Mesodermal cell (in vitro differentiated cells): ENCODE data around the gene CORO6. TPM values are rescaled to one million over a fixed set of nuclear protein-coding genes. Genes with fewer than 3 reads are reported as not detected.

Experiments
- H3K27ac ChIP-seq: 2 replicates; pipeline ENCODE4 v1.7.0; 2013; ENCODE audit warnings: mild to moderate bottlenecking, low read depth, low read length, moderate library complexity; ENCODE audit not compliant: severe bottlenecking
- H3K36me3 ChIP-seq: 2 replicates; pipeline ENCODE4 v1.7.1; 2013; ENCODE audit warnings: mild to moderate bottlenecking, low read length, moderate library complexity; ENCODE audit not compliant: control insufficient read depth, insufficient read depth
- H3K4me1 ChIP-seq: one replicate; pipeline ENCODE4 v1.7.1; 2013; ENCODE audit warnings: mild to moderate bottlenecking, low read length; ENCODE audit not compliant: insufficient read depth, control insufficient read depth, poor library complexity, severe bottlenecking
- H3K4me3 ChIP-seq: 2 replicates; pipeline ENCODE4 v1.7.0; 2013; ENCODE audit warnings: low read length, control low read depth, mild to moderate bottlenecking; ENCODE audit not compliant: insufficient read depth, poor library complexity, severe bottlenecking; ENCODE audit errors: extremely low read depth
- H3K9me3 ChIP-seq: 2 replicates; pipeline ENCODE4 v1.7.1; 2013; ENCODE audit warnings: mild to moderate bottlenecking, low read length, moderate library complexity; ENCODE audit not compliant: control insufficient read depth
- whole genome bisulfite sequencing, 2 experiments: methylation state at CpG; one replicate each; pipeline ENCODE4 v1.1.5; 2013; ENCODE audit warnings: missing lambda C conversion rate in 2 of 2; ENCODE audit not compliant: insufficient coverage in 2 of 2; 5-methylcytosine and 5-hydroxymethylcytosine counted together
- polyA plus RNA-seq, 2 experiments: library from polyadenylated mRNA; stranded (reverse); fragments of 50-300 nt; gene quantifications; one replicate each; pipeline ENCODE4 v1.2.3, GENCODE V29; 2013

Gene CORO6
- polyA plus RNA-seq (2013, experiment 1 of 2), result 21.6 TPM
- 16.5 TPM for polyA plus RNA-seq (2013, experiment 2 of 2)

- no peaks in the 10 kb centered on the region for H3K9me3 ChIP-seq
- peaks cover 10% of the 10 kb centered on the region for H3K4me1 ChIP-seq
- H3K36me3 ChIP-seq, result peaks cover 9% of the 10 kb centered on the region
- H3K4me3 ChIP-seq, result peak within 1 kb of the TSS; percentile 65
- H3K27ac ChIP-seq, result no peak within 1 kb of the TSS
- WGBS, 2 experiments, result 2% methylated on average over 59 to 70 of the region's 77 CpGs
These were observed at the start of gene CORO6 for GRCh38 chr17:29622337-29623282. TSS of gene CORO6 (minus strand) at chr17:29622912. CDS start at chr17:29621421, 1,491 bp downstream.

DNA sequence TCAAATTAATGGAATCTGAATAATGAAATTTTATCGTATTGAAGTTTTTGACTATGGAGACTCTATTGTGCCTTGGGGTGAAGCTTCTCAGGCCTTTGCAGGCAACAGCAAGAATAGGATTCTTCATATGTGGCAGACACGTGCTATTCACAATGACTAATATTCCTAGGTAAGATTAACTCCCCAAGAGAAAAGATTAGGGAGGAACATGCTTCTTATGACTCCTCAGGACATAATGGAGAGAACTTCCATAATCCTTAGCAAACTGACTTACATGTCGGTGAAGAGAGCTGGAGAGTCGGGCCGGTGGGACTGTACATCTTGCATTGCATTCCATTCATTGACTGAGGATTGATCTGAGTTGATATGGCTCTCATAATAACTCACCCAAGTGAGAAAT, 48.9 kb upstream of the CORO6 start:
- Histone ChIP-seq H3K27ac (no peak overlapping the region), H3K9me3 (no peaks in the 10 kb centered on the region), H3K4me3 (no peak overlapping the region), H3K36me3 (peaks cover 57% of the 10 kb centered on the region), H3K4me1 (no peaks in the 10 kb centered on the region)
- WGBS, 2 experiments, result 95 to 100% methylated on average over 2 to 4 of the region's 5 CpGs

- Histone ChIP-seq H3K9me3 (no peaks in the 10 kb centered on the region), H3K4me1 (no peaks in the 10 kb centered on the region), H3K36me3 (peaks cover 67% of the 10 kb centered on the region), H3K27ac (no peak overlapping the region), H3K4me3 (no peak overlapping the region)
These were observed 46.6 kb upstream of the CORO6 start for GRCh38 chr17:29669266-29669665.

DNA sequence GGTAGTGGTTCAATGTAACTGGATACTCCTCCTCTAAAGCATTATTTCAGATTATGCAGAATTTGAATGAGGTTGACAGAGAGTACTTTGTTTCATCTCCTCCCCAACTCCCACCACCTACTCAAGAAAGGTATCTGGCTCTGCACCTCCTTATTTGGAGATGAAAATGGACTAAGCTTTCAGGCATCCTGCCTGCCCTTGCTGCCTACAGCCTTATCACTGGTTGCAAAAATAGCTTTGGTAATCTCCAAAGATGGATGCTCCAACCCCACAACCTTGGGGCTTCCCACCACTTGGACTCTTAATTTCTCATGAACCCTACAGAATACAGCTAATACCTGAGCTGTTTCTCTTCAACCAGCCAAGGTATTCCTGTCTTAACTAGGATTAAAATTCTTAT, 45.3 kb upstream of the CORO6 start:
- Histone ChIP-seq H3K4me1 (peaks cover 2% of the 10 kb centered on the region), H3K36me3 (peaks cover 63% of the 10 kb centered on the region), H3K27ac (peak overlapping the region; percentile 55), H3K4me3 (no peak overlapping the region), H3K9me3 (no peaks in the 10 kb centered on the region)

DNA sequence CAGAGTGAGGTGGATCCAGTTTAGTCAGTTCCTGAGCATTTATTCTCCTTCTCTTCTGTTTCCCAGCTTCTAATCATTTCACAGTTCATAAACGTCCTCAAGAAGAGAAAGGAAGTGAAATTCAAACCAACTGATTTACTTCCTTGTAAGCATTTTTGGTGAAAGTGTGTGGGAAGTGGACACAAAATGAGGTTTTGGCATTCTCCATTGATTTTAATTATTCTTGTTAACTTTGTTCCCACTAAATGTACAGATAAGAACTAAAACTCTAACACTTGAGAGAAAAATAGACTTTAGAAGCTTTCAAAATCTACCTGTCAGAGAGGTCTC, 42.7 kb upstream of the CORO6 start:
- H3K4me1 ChIP-seq, result peaks cover 5% of the 10 kb centered on the region
- WGBS, 2 experiments, result no CpG with 5 or more reads among the region's 1 CpG
- H3K4me3 ChIP-seq, result no peak overlapping the region
- no peak overlapping the region for H3K27ac ChIP-seq
- peaks cover 61% of the 10 kb centered on the region for H3K36me3 ChIP-seq
- H3K9me3 ChIP-seq, result no peaks in the 10 kb centered on the region

DNA sequence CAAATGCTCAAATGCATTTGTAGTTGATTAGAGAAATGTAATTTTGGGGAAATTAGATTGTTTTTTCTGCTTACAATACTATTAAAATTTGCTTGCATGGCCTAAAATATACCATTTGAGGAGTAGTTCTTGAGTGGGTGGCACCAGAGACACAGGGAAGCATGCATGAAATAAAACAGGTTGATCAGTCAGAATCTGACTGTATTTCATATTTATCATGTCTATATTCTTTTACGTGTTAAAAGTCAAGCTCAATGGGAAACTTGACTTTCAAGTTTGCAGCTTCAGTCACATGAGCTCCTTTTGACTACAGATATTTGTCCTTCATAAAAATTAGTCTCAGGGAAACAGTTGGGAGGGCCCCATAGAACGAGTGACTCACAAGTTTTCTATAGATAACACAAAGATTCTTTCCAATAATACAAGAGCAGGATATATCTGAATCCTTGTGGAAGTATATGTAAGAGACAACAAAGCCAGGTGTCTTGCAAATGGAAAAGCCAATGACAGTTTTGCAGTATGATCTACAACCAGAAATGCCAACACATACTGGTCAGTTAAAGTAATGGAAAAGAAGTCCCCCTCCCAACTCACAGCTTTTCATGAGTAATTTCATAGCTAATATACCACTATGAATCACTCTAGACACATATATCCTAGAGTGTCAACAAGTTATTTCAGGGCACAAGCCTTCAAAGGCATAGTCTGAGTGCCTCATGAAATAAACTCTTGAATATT, 42.2 kb upstream of the CORO6 start:
- H3K4me1 ChIP-seq, result peaks cover 5% of the 10 kb centered on the region
- H3K4me3 ChIP-seq, result no peak overlapping the region
- H3K36me3 ChIP-seq, result peaks cover 60% of the 10 kb centered on the region
- no peak overlapping the region for H3K27ac ChIP-seq
- no peaks in the 10 kb centered on the region for H3K9me3 ChIP-seq
- 100% methylated on average over 1 of the region's 2 CpGs; no CpG with 5 or more reads in 1 of the 2 experiments for WGBS, 2 experiments

DNA sequence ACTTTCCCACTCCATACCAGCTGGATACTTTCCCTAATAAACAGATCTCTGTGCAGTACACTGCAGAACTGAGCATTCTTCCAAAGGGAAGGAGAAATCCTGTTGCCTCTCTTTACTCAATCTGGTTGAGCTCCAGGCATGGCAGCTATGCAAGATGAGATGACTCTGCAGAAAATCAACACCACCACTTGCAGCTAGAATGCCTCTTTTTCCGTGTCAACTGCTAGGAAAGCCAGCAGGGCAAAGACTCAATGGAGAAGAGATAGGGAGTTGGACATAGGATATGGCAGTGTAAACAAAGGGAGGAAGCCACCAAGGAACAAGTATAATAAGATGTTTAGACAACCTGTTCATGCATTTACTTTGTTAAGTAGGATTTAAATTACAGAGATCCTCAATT, 40.4 kb upstream of the CORO6 start:
- Histone ChIP-seq H3K4me3 (no peak overlapping the region), H3K4me1 (peaks cover 5% of the 10 kb centered on the region), H3K36me3 (peaks cover 50% of the 10 kb centered on the region), H3K9me3 (no peaks in the 10 kb centered on the region), H3K27ac (peak overlapping the region; percentile 71)
- WGBS, 2 experiments, result 40% methylated on average over 1 of the region's 1 CpG; no CpG with 5 or more reads in 1 of the 2 experiments

DNA sequence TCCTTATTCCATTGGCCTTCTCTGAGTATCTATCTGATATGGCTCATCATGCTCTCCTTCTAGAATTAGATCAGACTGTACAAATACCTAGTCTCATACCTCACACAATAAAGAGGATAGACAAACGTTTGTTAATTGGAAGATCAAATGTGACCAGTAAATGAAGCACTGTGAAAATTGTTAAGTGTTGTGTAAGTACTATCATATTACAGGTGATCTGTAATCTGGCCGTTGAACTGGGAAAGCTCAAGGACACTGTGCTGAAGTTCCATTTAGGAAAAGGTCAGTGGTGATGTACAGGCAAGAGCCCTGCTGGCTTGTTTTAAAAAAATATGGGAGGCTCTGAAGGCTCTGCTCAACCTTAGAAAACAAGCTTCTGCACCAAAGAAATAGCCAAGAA, 38.5 kb upstream of the CORO6 start:
- H3K4me3 ChIP-seq, result no peak overlapping the region
- H3K27ac ChIP-seq, result no peak overlapping the region
- H3K4me1 ChIP-seq, result peaks cover 5% of the 10 kb centered on the region
- H3K36me3 ChIP-seq, result peaks cover 47% of the 10 kb centered on the region
- 67 to 100% methylated on average over 1 of the region's 2 CpGs for WGBS, 2 experiments
- no peaks in the 10 kb centered on the region for H3K9me3 ChIP-seq

DNA sequence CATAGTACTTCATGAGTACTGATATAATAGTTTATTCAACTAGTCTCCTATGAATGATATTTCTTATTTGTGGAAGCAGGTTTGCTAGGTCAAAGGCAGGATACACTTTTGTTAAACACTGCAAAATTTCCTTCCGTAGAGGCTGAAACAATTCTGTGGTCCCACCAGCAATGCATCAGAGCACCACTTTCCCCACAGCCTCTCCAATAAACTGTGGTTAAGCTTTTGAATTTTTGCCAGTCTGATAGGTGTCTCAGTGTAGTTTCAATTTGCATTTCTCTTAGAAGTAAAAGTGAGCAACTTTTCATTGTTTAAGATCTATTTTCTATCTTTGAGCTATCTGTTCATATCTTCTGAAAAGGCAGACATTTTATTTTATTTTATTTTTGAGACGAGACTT, 36.4 kb upstream of the CORO6 start:
- H3K9me3 ChIP-seq, result no peaks in the 10 kb centered on the region

GRCh38 chr17:29655323-29655722, 32.6 kb upstream of the CORO6 start:
- H3K36me3 ChIP-seq, result peaks cover 63% of the 10 kb centered on the region
- peaks cover 4% of the 10 kb centered on the region for H3K4me1 ChIP-seq
- H3K27ac ChIP-seq, result no peak overlapping the region
- WGBS, 2 experiments, result 80 to 100% methylated on average over 1 to 3 of the region's 6 CpGs
- H3K4me3 ChIP-seq, result no peak overlapping the region
- no peaks in the 10 kb centered on the region for H3K9me3 ChIP-seq

More for the DNA sequence above, 36.4 kb upstream of the CORO6 start:
- Histone ChIP-seq H3K4me3 (no peak overlapping the region), H3K36me3 (peaks cover 52% of the 10 kb centered on the region), H3K27ac (no peak overlapping the region), H3K4me1 (peaks cover 10% of the 10 kb centered on the region)
- 100% methylated on average over 1 to 2 of the region's 2 CpGs for WGBS, 2 experiments
